Inferior parietal cortex (tissue), 1 donor: ENCODE measurements around the gene ATXN2.
A peak's percentile ranks its signal among the peaks of the same experiment; 100 is the strongest.
"Not testable (repeated sequence)": the region's sequence is repeated elsewhere in the genome, so short reads cannot be mapped to it uniquely, and the experiment has no call there.

Experiments
- DNase-seq: peaks from one replicate; pipeline ENCODE4 v3.0.0-alpha.2; 2016; ENCODE audit errors: extremely low spot score

Gene ATXN2

GRCh38 chr12:111570084-111570961 lies 28.8 kb downstream of the ATXN2 start:
- DNase-seq: no peak

DNA sequence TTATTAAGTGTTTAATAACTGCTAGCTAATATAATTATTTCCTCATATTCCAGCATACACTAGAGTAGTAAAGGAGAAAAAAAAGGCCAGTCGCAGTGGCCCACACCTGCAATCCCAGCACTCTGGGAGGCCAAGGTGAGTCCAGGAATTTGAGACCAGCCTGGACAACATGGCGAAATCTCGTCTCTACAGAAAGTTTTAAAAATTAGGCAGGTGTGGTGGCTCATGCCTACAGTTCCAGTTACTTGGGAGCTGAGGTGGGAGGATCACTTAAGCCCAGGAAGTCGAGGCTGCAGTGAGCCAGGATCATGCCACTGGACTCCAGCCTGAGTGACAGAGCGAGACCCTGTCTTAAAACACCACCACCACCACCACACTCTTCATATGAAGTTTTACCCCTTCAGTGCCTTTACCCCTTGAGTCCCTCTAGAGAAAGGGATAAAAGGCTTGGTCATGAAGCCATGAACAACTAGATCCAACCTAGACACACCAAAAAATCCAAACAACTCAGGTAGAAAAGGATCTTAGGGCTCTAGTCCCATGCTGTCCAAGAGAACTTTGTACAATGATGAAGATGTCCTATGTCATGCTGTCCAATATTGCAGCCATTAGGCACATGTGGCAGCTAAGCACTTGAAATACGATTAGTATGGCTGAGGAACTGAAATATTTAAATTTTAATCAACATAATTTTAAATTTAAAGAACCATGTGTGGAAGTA lies 29.6 kb downstream of the ATXN2 start:
- DNase-seq: no peak

DNA sequence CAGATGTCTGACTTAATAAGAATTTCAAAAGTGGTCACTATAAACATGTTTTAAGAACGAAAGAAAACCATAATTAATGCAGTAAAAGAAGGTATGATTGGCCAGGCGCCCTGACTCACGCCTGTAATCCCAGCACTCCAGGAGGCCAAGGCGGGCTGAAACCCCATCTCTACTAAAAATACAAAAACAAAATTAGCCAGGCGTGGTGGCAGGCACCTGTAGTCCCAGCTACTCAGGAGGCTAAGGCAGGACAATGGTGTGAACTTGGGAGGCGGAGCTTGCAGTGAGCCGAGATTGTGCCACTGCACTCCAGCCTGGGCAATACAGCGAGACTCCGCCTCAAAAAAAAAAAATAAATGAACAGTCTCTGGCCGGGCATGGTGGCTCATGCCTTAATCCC lies 38.3 kb downstream of the ATXN2 start:
- DNase-seq: not testable (repeated sequence)

- no peak for DNase-seq
These were observed 41.1 kb downstream of the ATXN2 start for GRCh38 chr12:111558107-111558376.

DNA sequence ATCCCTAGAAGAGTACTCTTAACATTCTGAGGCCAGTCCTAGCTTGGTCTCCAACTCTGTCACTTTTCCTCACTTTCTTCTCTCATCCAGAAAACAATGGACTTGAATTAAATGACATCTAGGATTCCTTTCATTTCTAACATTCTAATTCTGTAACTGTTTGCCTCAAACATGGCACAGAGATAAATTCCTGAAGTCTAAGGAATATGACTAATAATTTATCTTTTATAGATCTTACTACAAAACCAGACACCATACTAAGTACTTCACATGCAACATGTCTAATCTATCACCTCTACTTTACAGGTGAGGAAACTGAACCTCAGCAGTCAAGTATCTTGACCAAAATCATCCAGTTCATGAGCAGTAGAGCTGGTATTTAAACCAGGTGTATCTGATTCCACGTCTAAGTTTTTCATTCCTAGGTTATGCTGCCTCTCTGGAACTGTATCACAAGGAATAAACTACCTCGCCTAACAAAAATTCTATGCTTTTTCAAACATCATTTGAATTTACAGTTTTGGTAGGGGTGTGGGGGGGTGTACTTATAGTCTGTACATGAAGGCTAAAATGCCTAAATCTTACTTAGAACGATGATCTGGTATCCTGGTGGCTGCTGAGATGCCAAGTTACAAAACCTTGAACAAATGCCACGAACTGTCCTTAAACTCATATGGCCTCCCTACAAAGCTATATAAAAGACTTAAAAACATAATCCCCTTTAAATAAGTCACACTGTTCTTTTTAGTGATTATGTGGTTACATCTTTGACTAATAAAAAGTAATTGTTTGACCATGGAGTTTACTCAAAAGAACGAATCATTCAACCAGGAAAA lies 41.6 kb downstream of the ATXN2 start:
- DNase-seq: no peak

DNA sequence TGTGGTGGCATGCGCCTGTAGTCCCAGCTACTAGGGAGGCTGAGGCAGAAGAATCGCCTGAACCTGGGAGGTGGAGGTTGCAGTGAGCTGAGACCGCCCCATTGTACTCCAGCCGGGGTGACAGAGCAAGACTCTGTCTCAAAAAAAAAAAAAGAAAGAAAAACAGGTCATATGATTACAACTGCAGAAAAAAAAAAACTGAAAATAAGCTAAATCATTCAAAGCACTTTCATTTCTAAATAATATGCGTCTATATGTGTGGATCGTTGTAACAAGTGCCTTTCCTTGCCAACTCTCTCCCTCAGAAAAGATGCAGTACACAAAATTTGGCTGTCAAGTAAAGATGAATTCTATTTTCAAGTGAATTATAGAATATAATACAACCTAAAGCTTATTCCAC lies 42.4 kb downstream of the ATXN2 start:
- no peak for DNase-seq

GRCh38 chr12:111555313-111555712 lies 43.8 kb downstream of the ATXN2 start:
- not testable (repeated sequence) for DNase-seq

DNA sequence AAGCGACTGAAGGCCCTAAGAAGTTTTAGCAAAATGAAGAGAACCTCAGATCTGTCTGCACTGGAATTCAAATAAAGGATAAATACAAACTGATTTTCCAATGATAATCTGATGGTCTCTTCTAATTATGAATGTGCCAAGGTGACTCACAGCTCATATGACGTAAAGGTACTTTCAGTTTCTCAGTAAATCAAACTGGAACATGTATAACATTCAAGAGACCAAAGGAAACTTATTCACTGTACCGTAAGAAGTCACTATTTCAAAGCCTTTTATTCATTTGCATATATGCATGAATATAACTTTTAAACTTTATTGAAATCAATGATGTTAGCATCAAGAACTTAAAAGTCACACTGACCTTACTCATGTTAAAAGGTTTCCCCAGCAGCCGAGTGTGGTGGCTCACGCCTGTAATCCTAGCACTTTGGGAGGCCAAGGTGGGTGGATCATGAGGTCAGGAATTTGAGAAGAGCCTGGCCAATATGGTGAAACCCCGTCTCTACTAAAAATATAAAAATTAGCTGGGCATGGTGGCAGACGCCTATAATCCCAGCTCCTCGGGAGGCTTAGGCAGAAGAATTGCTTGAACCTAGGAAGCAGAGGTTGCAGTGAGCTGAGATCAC lies 52.2 kb downstream of the ATXN2 start:
- DNase-seq: no peak

GRCh38 chr12:111546171-111546570 lies 52.9 kb downstream of the ATXN2 start:
- DNase-seq: no peak

DNA sequence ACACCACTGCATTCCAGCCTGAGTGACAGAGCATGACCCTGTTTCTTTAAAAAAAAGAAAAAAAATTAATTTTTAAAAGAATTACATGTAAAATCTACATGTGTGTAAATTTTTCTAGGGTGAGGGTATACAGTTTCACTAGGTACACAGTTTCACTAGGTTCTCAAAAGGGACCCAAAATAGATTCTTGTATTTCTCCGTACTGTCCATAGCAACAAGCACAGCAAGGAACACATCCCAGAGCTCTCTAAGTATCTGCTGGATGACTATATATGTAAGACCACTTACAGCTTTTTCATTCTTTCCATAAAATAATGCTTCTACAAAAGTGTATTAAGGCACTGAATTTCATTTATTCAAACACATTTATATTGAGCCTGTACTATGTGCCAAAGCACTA lies 55.1 kb downstream of the ATXN2 start:
- DNase-seq: no peak

DNA sequence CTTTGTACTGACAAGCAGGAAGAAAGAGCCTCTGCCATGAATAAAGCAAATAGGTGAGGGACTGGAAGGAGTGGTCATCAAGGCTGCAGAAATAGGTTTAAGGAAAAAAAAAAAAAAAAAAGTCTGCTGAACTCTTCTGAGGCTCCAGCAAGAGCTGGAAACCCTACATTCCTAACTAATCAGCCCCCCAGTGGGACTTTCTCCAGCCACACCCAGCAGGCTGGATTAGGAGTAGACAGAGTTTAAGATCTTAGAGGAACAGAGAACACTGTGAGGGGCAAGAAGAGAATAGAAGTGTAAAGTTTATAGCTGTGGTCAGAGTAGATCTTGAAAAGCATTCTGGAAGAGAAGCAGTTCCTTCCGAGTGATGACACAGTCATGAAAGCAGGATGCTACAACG lies 66.4 kb downstream of the ATXN2 start:
- DNase-seq: no peak

GRCh38 chr12:111529424-111530368 lies 69.4 kb downstream of the ATXN2 start:
- peak; percentile 62 for DNase-seq

- no peak for DNase-seq
These were observed 75.4 kb downstream of the ATXN2 start for GRCh38 chr12:111523587-111524167.

DNA sequence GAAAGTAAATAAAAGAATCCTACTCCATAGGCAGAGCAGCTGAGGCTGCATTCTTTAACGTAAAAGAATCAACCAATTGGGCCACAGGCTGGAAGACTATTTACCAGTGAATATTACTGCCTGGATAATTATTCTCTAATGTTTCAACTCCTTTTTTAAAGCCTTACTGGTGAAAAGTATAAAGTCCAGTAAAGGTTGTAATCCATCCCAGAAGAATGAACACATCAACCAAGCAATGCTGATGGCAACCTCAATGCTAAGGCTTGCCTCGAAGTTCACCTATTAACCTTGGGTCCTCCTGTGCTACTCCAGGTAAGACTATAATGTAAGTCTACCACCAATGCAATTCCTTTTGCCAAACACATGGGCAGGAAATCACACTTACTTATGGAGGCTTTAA lies 77.3 kb downstream of the ATXN2 start:
- no peak for DNase-seq

GRCh38 chr12:111519937-111520336 lies 79.2 kb downstream of the ATXN2 start:
- DNase-seq: no peak

GRCh38 chr12:111519083-111519482 lies 80.0 kb downstream of the ATXN2 start:
- DNase-seq: no peak

GRCh38 chr12:111507719-111508118 lies 91.4 kb downstream of the ATXN2 start:
- not testable (repeated sequence) for DNase-seq

DNA sequence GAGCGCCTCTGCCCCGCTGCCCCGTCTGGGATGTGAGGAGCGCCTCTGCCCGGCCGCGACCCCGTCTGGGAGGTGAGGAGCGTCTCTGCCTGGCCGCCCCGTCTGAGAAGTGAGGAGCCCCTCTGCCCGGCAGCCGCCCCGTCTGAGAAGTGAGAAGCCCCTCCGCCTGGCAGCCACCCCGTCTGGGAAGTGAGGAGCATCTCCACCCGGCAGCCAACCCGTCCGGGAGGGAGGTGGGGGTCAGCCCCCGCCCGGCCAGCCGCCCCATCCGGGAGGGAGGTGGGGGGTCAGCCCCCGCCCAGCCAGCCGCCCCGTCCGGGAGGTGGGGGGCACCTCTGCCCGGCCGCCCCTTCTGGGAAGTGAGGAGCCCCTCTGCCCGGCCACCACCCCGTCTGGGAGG lies 91.9 kb downstream of the ATXN2 start:
- not testable (repeated sequence) for DNase-seq

DNA sequence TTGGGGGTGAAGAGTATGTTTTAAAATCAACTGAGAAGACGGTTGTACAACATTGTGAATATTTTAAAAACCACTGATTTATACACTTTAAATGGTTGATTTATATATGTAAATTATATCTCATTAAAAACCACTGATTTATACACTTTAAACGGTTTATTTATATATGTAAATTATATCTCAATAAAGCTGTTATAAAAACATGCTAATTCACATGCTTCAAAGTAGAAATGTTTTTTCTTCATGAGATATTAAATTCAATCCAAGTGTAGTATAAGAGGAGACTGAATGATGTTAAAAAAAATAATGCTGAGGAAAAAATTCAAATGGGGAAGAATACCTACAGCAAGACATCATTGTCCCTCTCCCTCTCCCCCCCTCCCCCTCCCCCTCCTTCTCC lies 92.9 kb downstream of the ATXN2 start:
- no peak for DNase-seq

DNA sequence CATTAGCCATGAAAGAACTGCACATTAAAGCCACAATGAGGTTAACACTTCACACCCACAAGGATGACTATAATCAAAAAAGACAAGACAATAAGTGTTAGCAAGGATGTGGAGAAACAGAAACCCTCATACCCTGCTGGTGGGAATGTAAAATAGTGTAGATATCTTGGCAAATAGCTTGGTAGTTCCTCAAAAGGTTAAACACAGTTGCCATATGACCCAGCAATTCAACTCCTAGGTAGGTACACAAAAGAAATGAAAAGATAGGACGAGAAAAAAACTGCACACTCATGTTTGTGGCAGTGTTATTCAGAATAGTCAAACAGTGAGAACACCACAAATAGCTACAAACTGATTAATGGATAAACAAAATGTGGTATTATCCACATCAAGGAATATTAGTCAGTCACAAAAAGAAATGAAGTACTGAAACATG lies 93.5 kb downstream of the ATXN2 start:
- no peak for DNase-seq
